DND-41 (cell line): ENCODE data around the gene SGCE.

ENCODE experiments used
- EZH2 ChIP-seq: IDR thresholded peaks from 3 replicates; pipeline ENCODE4 v1.6.1; 2012; ENCODE audit warnings: borderline replicate concordance, low read depth, mild to moderate bottlenecking, moderate library complexity, low read length, inconsistent platforms; ENCODE audit not compliant: severe bottlenecking
- TF ChIP-seq, protein P1 (sequence below): IDR thresholded peaks from 2 replicates; pipeline ENCODE4 v1.5.1; 2012; ENCODE audit warnings: borderline replicate concordance, low read length, moderate library complexity, mild to moderate bottlenecking; ENCODE audit not compliant: poor library complexity, severe bottlenecking; ENCODE audit errors: extremely low read depth

DNA sequence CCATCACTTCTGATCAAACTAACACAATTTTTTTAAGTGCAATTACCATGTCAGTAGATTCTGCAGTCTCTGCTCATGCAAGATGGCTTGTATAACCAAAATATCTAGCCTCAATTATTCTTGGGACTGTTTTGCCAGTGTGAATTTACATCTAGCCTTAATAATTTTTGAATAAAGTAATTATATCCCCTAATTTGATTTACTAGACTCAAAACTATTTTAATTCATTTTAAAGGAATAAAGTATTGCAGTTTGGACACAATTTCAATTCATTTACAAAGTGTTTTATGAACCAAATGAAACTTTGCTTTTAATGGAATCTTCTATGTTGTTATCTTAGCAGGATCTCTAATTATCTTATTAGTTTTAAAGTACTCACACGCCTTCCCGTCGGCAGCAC lies 55.7 kb downstream of the SGCE start:
- TF ChIP-seq, protein P1, sequence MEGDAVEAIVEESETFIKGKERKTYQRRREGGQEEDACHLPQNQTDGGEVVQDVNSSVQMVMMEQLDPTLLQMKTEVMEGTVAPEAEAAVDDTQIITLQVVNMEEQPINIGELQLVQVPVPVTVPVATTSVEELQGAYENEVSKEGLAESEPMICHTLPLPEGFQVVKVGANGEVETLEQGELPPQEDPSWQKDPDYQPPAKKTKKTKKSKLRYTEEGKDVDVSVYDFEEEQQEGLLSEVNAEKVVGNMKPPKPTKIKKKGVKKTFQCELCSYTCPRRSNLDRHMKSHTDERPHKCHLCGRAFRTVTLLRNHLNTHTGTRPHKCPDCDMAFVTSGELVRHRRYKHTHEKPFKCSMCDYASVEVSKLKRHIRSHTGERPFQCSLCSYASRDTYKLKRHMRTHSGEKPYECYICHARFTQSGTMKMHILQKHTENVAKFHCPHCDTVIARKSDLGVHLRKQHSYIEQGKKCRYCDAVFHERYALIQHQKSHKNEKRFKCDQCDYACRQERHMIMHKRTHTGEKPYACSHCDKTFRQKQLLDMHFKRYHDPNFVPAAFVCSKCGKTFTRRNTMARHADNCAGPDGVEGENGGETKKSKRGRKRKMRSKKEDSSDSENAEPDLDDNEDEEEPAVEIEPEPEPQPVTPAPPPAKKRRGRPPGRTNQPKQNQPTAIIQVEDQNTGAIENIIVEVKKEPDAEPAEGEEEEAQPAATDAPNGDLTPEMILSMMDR: no peak
- no peak for TF ChIP-seq EZH2
